ENCODE results near the gene VSIG8. TPM values are rescaled to one million over a fixed set of nuclear protein-coding genes. Genes with fewer than 3 reads are reported as not detected.
A peak's percentile ranks its signal among the peaks of the same experiment; 100 is the strongest.

VSIG8 gene
- total RNA-seq, 1 experiment from 2014 or later = not detected

DNA sequence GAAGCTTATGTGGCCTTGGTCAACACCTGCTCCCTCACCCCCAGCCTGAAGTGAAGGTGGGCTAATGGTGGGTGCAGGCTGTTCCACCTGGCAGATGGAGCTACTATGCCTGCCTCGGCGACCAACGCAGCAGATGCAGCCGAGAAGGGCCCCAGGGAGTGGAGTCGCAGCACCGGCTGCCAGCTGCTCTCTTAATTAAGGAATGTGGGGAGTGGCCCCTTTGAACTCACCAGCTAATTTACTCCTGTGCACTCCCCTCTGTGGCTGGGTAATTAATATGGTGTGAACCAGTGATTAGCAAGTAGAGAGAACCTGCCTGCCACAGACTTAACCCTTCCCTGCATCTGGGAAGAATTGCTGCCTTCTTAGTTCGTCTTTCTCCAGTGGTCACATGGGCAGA is 39.1 kb downstream of the VSIG8 start:
- H3K36me3 ChIP-seq (ENCODE audit: control insufficient read depth, insufficient read depth, low read length) = no peaks in the 10 kb centered on the region
- peaks cover 5% of the 10 kb centered on the region for H3K4me1 ChIP-seq
- Mint-ChIP-seq H3K36me3 (ENCODE audit: insufficient read depth, unreplicated experiment) (no peaks in the 10 kb centered on the region), H3K4me1 (ENCODE audit: low read depth, unreplicated experiment) (peaks cover 15% of the 10 kb centered on the region), H3K27me3 (ENCODE audit: insufficient read depth, unreplicated experiment) (no peaks in the 10 kb centered on the region), H3K4me3 (ENCODE audit: unreplicated experiment) (no peak overlapping the region), H3K27ac (ENCODE audit: unreplicated experiment) (no peak overlapping the region), H3K9me3 (ENCODE audit: unreplicated experiment) (no peaks in the 10 kb centered on the region)
- no peaks in the 10 kb centered on the region for H3K9me3 ChIP-seq
- intact Hi-C loops (cut with micrococcal nuclease; ENCODE audit: unreplicated experiment) = no loop called here
- DNase-seq = no peak
- BruUV-seq (replicated peaks) = no TSS peak
- H3K4me3 ChIP-seq (ENCODE audit: low read depth, low read length) = no peak overlapping the region
- H3K27me3 ChIP-seq (replicated peaks; ENCODE audit: control insufficient read depth, insufficient read depth, low read length) = no peaks in the 10 kb centered on the region
- TF ChIP-seq, protein P1, sequence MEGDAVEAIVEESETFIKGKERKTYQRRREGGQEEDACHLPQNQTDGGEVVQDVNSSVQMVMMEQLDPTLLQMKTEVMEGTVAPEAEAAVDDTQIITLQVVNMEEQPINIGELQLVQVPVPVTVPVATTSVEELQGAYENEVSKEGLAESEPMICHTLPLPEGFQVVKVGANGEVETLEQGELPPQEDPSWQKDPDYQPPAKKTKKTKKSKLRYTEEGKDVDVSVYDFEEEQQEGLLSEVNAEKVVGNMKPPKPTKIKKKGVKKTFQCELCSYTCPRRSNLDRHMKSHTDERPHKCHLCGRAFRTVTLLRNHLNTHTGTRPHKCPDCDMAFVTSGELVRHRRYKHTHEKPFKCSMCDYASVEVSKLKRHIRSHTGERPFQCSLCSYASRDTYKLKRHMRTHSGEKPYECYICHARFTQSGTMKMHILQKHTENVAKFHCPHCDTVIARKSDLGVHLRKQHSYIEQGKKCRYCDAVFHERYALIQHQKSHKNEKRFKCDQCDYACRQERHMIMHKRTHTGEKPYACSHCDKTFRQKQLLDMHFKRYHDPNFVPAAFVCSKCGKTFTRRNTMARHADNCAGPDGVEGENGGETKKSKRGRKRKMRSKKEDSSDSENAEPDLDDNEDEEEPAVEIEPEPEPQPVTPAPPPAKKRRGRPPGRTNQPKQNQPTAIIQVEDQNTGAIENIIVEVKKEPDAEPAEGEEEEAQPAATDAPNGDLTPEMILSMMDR (IDR thresholded peaks at IDR 0.05; ENCODE audit: insufficient read depth in 1 of 2, low read depth in 1 of 2, low read length in 1 of 2, severe bottlenecking in 1 of 2, unreplicated experiment in 1 of 2) = no peak
- POLR2A ChIA-PET = no interaction called here
- CTCF ChIA-PET = interaction anchor here (0.6 to 0.7 kb wide), 2 partner anchors 25 to 39 kb away, joined by 3 read pairs; no protein-coding TSS in a partner anchor

DNA sequence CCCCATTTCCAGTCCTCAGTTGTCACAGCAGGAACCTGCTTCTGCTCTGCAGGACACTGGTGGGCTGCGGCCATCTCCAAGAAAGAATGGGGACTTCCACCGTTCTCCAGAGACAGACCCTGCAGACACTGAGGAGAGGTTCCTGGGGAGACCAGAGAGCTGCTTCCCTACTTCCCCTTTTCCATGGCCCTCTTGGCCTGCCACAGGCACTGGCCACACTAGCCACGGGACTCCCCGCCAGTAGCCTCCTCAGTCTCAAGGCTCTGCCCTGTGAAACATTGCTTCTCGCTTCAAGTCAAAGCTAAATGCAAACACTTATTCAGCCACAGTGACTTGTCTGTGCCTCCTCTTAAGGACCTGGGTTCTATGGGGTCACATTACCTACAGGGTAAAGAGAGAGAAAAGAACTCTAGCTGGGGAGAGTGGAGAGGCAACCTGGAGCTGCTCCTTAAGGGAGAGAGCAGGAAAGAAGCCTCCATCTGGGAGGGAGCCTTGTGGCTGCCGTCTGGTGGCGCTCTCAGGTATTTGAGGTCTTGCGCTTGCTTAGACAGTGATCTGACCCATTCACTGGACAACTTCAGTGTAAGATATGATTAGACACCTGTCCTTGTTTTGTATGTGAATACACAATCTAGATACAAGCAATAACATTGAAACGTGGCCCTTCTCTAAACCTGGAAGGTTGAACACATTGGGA is 41.1 kb downstream of the VSIG8 start:
- H3K36me3 Mint-ChIP-seq (ENCODE audit: insufficient read depth, unreplicated experiment) = no peaks in the 10 kb centered on the region
- Histone ChIP-seq H3K9me3 (no peaks in the 10 kb centered on the region), H3K36me3 (ENCODE audit: control insufficient read depth, insufficient read depth, low read length) (no peaks in the 10 kb centered on the region), H3K27me3 (replicated peaks; ENCODE audit: control insufficient read depth, insufficient read depth, low read length) (no peaks in the 10 kb centered on the region), H3K4me1 (peaks cover 5% of the 10 kb centered on the region), H3K4me3 (ENCODE audit: low read depth, low read length) (no peak overlapping the region)
- H3K4me3 Mint-ChIP-seq (ENCODE audit: unreplicated experiment) = no peak overlapping the region
- H3K9me3 Mint-ChIP-seq (ENCODE audit: unreplicated experiment) = no peaks in the 10 kb centered on the region
- no peaks in the 10 kb centered on the region for H3K27me3 Mint-ChIP-seq (ENCODE audit: insufficient read depth, unreplicated experiment)
- no TSS peak for BruUV-seq (replicated peaks)
- intact Hi-C loops (cut with micrococcal nuclease; ENCODE audit: unreplicated experiment) = no loop called here
- POLR2A ChIA-PET = no interaction called here
- peaks cover 15% of the 10 kb centered on the region for H3K4me1 Mint-ChIP-seq (ENCODE audit: low read depth, unreplicated experiment)
- no peak overlapping the region for H3K27ac Mint-ChIP-seq (ENCODE audit: unreplicated experiment)
- CTCF ChIA-PET = no interaction called here
- TF ChIP-seq, protein P1 (IDR thresholded peaks at IDR 0.05; ENCODE audit: insufficient read depth in 1 of 2, low read depth in 1 of 2, low read length in 1 of 2, severe bottlenecking in 1 of 2, unreplicated experiment in 1 of 2) = peak in 1 of 2 experiments; percentile 4
- DNase-seq = no peak

- no TSS peak for BruUV-seq (replicated peaks)
- Histone ChIP-seq H3K4me3 (ENCODE audit: low read depth, low read length) (no peak overlapping the region), H3K27me3 (replicated peaks; ENCODE audit: control insufficient read depth, insufficient read depth, low read length) (no peaks in the 10 kb centered on the region), H3K4me1 (no peaks in the 10 kb centered on the region), H3K9me3 (no peaks in the 10 kb centered on the region), H3K36me3 (ENCODE audit: control insufficient read depth, insufficient read depth, low read length) (no peaks in the 10 kb centered on the region)
- TF ChIP-seq, protein P1 (IDR thresholded peaks at IDR 0.05; ENCODE audit: insufficient read depth in 1 of 2, low read depth in 1 of 2, low read length in 1 of 2, severe bottlenecking in 1 of 2, unreplicated experiment in 1 of 2) = no peak
- Mint-ChIP-seq H3K9me3 (ENCODE audit: unreplicated experiment) (no peaks in the 10 kb centered on the region), H3K27me3 (ENCODE audit: insufficient read depth, unreplicated experiment) (peaks cover 3% of the 10 kb centered on the region), H3K36me3 (ENCODE audit: insufficient read depth, unreplicated experiment) (no peaks in the 10 kb centered on the region), H3K27ac (ENCODE audit: unreplicated experiment) (no peak overlapping the region), H3K4me3 (ENCODE audit: unreplicated experiment) (no peak overlapping the region), H3K4me1 (ENCODE audit: low read depth, unreplicated experiment) (no peaks in the 10 kb centered on the region)
- DNase-seq = peak in 1 of 2 experiments; percentile 14
- intact Hi-C loops (cut with micrococcal nuclease; ENCODE audit: unreplicated experiment) = no loop called here
- CTCF ChIA-PET = interaction anchor here (0.9 kb wide), 1 partner anchor 19 kb away, joined by 4 read pairs; no protein-coding TSS in a partner anchor
- POLR2A ChIA-PET = no interaction called here
Measured at GRCh38 chr1:159817276-159818041, 45.0 kb downstream of the VSIG8 start.

Data from Caco-2 (cell line).